Astrocyte of the cerebellum (primary cell): Measurements from ENCODE around the gene PHOX2A.

ENCODE experiments used
- DNase-seq: peaks from one replicate; pipeline ENCODE4 v3.0.0-alpha.2; 2011; ENCODE audit warnings: low read depth
- H3K4me3 ChIP-seq: 2 replicates; pipeline ENCODE4 v1.5.1; 2011; ENCODE audit warnings: mild to moderate bottlenecking, low read depth, low read length, moderate library complexity
- CTCF ChIP-seq: IDR thresholded peaks from 2 replicates; pipeline ENCODE4 v1.5.1; 2012; ENCODE audit warnings: low read length, low read depth, moderate library complexity, mild to moderate bottlenecking; ENCODE audit errors: missing control alignments
- in situ Hi-C: cut with HindIII; loops from 2 replicates; pipeline ENCODE4 v1.10.0; 2017; ENCODE audit warnings: low sequenced_read_pairs

Gene PHOX2A

DNA sequence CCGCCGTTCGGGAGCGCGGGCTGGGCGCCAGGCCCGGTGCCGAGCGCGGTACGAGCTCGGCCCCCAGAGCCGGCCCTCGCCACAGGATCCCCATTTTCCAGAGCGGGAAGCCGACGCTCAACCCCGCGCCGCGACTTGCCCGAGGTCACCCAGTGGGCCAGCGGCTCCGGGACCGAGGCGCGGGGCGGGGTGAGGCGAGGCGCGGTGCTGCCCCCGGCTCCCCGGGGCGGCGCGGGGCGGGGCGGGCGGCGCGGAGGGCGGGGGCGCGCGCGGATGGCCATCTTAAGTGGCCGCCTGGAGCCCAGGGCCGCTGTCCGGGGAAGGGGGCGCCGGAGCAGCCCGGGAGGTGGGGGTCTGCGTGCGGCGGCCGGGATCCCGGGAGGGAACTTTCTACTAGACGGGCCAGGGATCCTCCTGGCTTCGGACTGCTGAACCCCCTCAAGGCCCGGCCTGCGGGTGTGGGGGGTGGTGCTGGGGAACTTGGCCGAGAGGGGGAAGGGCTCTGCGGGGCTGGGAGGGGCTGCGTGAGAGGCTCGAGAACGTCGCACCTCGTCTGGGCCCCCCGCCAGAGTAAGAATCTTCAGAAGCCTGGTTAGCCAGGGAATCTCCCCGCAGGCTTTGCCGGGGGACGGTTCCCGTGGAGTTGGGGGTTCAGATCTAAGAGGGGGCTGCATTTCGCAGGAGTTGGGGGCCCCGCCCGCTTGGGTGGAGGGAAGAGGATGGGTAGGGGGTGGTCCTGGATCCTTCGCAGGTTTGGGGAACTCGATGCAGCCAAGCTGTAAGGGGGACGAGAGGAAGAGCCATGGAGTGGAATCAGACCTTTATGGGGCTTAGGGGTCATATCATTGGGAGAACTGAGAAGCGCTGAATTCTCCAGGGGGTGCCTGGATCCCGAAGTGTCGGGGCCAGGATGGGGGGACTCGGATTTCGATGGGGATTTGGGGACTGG is 20.1 kb downstream of the PHOX2A start:
- in situ Hi-C loops = no loop called here
- DNase-seq = peak; percentile 23
- peak overlapping the region; percentile 93 for H3K4me3 ChIP-seq
- TF ChIP-seq CTCF = no peak

DNA sequence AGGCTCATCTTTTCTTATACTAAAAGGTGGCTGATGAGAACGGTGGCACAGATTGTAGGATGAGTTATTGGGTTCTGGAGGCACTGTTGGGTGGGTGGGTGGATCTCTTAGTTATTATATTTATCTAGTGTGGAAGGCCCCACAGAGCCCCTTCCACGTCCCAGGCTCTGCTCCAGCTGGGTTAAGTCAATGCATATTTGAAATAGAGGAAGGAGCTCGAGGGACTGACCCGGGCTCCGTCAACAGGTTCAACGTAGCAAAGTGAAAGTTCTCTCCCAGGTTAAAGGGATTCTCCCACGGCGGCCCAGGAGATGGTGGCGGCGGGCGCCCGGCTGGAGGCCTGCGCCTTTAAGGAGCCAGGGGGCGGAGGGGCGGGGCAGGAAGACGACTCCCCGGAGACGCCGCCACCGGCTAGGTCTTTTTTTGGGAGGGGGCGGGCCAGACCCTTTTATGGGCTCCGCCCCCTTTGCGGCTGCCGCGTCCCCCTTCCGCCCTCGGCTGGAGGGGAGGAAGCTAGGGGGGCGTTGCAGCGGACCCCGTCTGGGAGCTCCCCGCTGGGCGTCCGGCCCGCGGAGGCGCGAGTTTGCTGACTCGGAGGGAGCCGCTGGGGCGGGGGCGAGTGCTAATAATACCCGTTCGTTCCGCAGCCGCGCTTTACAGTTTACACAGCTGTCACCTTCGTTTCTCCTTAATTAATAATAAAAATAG is 20.9 kb downstream of the PHOX2A start:
- peak; percentile 63 for DNase-seq
- TF ChIP-seq CTCF = peak; percentile 15
- peak overlapping the region; percentile 93 for H3K4me3 ChIP-seq
- in situ Hi-C loops = no loop called here

DNA sequence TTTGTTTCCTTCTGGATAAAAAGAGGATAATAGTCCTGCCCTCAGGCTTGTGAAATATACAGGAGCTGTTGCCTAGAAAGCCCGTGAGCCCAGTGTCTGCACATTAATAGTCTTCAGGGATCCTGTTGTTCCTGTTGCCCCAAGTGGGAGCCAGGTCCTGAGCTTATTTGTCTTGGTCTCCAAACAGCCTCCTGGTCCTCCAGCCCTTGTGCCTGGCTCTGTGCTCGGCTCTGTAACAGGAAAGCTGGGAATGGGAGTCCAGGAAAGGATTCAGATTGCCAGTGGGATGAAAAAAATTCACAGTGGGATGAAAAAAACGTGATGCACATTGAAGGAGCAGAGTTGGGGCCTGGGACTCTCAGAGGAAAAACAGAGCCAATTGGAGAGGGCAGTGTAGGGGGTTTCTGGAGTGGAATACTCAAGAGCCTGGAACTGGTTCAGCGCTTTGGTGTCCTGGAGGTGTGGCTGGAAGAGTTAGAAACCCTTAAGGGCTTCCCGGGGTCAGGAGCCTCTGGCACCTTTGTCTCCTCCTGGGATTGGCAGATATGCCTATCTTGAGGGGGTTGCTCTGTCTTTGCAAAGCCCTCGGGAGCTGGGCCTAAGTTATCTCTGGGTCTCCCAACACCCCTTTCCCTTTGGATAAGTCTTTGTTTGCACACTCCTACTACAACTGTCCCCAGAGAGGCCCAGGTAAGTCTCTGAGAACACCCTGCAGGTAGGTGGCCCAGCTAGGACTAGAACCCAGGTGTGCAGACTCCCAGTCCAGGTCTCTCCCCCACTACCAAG is 21.7 kb downstream of the PHOX2A start:
- in situ Hi-C loops = no loop called here
- no peak for DNase-seq

GRCh38 chr11:72221386-72222075 is 22.4 kb downstream of the PHOX2A start:
- no peak for TF ChIP-seq CTCF
- in situ Hi-C loops = no loop called here
- no peak for DNase-seq
- no peak overlapping the region for H3K4me3 ChIP-seq

More for the DNA sequence above, 21.7 kb downstream of the PHOX2A start:
- no peak for TF ChIP-seq CTCF
- H3K4me3 ChIP-seq = peak overlapping the region; percentile 93

DNA sequence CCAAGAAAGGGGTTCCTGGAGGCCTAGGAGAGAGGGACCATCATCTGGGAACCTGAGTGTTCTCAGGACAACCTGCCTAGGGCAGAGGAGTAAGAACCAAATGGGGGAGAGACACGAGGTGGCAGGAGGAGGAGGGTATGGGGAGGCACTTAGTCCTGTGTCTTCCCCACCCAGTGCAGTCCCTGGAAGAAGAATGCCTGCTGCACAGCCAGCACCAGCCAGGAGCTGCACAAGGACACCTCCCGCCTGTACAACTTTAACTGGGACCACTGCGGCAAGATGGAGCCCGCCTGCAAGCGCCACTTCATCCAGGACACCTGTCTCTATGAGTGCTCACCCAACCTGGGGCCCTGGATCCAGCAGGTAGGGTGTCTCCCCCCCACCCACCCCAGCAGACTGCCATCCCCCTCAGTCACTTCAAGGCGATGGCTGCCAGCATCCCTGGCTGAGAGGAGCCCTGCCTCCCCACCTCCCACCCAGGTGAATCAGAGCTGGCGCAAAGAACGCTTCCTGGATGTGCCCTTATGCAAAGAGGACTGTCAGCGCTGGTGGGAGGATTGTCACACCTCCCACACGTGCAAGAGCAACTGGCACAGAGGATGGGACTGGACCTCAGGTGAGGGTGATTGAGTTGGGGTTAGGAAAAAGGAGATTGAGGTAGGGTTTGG is 23.1 kb downstream of the PHOX2A start:
- in situ Hi-C loops = no loop called here
- TF ChIP-seq CTCF = no peak
- DNase-seq = no peak
- H3K4me3 ChIP-seq = no peak overlapping the region
